ENCODE results near the gene CYSRT1. TPM values are rescaled to one million over a fixed set of nuclear protein-coding genes. Genes with fewer than 3 reads are reported as not detected.
A peak's percentile ranks its signal among the peaks of the same experiment; 100 is the strongest.
"Not testable (repeated sequence)": the region's sequence is repeated elsewhere in the genome, so short reads cannot be mapped to it uniquely, and the experiment has no call there.

CYSRT1 gene
- total and polyA plus RNA-seq, 2 experiments from 2014 or later, result 0.43 to 0.75 TPM

GRCh38 chr9:137254624-137255447 is 29.9 kb downstream of the CYSRT1 start, which contains the start of gene NELFB:
TSS of gene NELFB (plus strand) at chr9:137255327.
- Histone ChIP-seq H3F3A (ENCODE audit: insufficient read depth) (no peaks in the 10 kb centered on the region), H3K79me2 (ENCODE audit: insufficient read depth) (peaks cover 41% of the 10 kb centered on the region), H3K27me3 (replicated peaks; ENCODE audit: insufficient read depth) (no peaks in the 10 kb centered on the region), H3K4me3 (peak within 1 kb of the TSS; percentile 92), H2AFZ (peak within 1 kb of the TSS; percentile 96), H3K9me3 (ENCODE audit: low read depth) (no peaks in the 10 kb centered on the region), H3K27ac (0 out of 2 replicates have a peak within 1 kb of the TSS, but pooled peaks have one; percentile 28), H3K4me1 (ENCODE audit: insufficient read depth) (0 out of 2 replicates have a peak, but pooled peaks cover 3% of the 10 kb centered on the region), H3K36me3 (ENCODE audit: low read depth) (no peaks in the 10 kb centered on the region; the same call in 1 of the 2 replicates), H3K4me2 (ENCODE audit: unreplicated experiment) (peak within 1 kb of the TSS; percentile 88), H3K9ac (peak within 1 kb of the TSS; percentile 85), H3K9me2 (ENCODE audit: insufficient read depth) (no peaks in the 10 kb centered on the region), H4K20me1 (ENCODE audit: insufficient read depth) (no peaks in the 10 kb centered on the region)
- WGBS, 2 experiments (ENCODE audit: low coverage in 1 of 2, low lambda C conversion rate in 2 of 2, missing lambda C conversion rate in 2 of 2), result 1 to 3% methylated on average over 41 to 66 of the region's 105 CpGs
- no peak for TF ChIP-seq EZH2 (IDR thresholded peaks at IDR 0.05; ENCODE audit: insufficient read depth, poor library complexity, severe bottlenecking)
- TF ChIP-seq EZH2phosphoT487 (IDR thresholded peaks at IDR 0.05; ENCODE audit: insufficient read depth, low read depth), result no peak
- DNase-seq, result peak; percentile 90
- in situ Hi-C loops (cut with MboI), result no loop called here

- in situ Hi-C loops (cut with MboI), result no loop called here
- 0 out of 2 replicates have a peak, but pooled peaks cover 3% of the 10 kb centered on the region for H3K4me1 ChIP-seq (ENCODE audit: insufficient read depth)
- H2AFZ ChIP-seq, result peak overlapping the region; percentile 84
- no peaks in the 10 kb centered on the region for H3K27me3 ChIP-seq (replicated peaks; ENCODE audit: insufficient read depth)
- H3K9me2 ChIP-seq (ENCODE audit: insufficient read depth), result no peaks in the 10 kb centered on the region
- H3K36me3 ChIP-seq (ENCODE audit: low read depth), result no peaks in the 10 kb centered on the region; the same call in 1 of the 2 replicates
- DNase-seq, result peak; percentile 68
- H3K9me3 ChIP-seq (ENCODE audit: low read depth), result no peaks in the 10 kb centered on the region
- H3K4me3 ChIP-seq, result peak overlapping the region; percentile 92
- H3K9ac ChIP-seq, result peak overlapping the region; percentile 85
- no peak for TF ChIP-seq EZH2phosphoT487 (IDR thresholded peaks at IDR 0.05; ENCODE audit: insufficient read depth, low read depth)
- no peak for TF ChIP-seq EZH2 (IDR thresholded peaks at IDR 0.05; ENCODE audit: insufficient read depth, poor library complexity, severe bottlenecking)
- H4K20me1 ChIP-seq (ENCODE audit: insufficient read depth), result no peaks in the 10 kb centered on the region
- H3K4me2 ChIP-seq (ENCODE audit: unreplicated experiment), result peak overlapping the region; percentile 83
- no peaks in the 10 kb centered on the region for H3F3A ChIP-seq (ENCODE audit: insufficient read depth)
- 0 out of 2 replicates have a peak overlapping the region, but pooled peaks have one; percentile 28 for H3K27ac ChIP-seq
- 1 to 3% methylated on average over 24 to 51 of the region's 51 CpGs for WGBS, 2 experiments (ENCODE audit: low coverage in 1 of 2, low lambda C conversion rate in 2 of 2, missing lambda C conversion rate in 2 of 2)
- peaks cover 41% of the 10 kb centered on the region for H3K79me2 ChIP-seq (ENCODE audit: insufficient read depth)
Observed at GRCh38 chr9:137255448-137256114, 30.6 kb downstream of the CYSRT1 start.

- H3K9ac ChIP-seq, result peak overlapping the region; percentile 85
- TF ChIP-seq EZH2phosphoT487 (IDR thresholded peaks at IDR 0.05; ENCODE audit: insufficient read depth, low read depth) (no peak), EZH2 (IDR thresholded peaks at IDR 0.05; ENCODE audit: insufficient read depth, poor library complexity, severe bottlenecking) (no peak)
- H3K4me2 ChIP-seq (ENCODE audit: unreplicated experiment), result peak overlapping the region; percentile 83
- no peaks in the 10 kb centered on the region for H4K20me1 ChIP-seq (ENCODE audit: insufficient read depth)
- peaks cover 41% of the 10 kb centered on the region for H3K79me2 ChIP-seq (ENCODE audit: insufficient read depth)
- peak; percentile 30 for DNase-seq
- in situ Hi-C loops (cut with MboI), result no loop called here
- H2AFZ ChIP-seq, result no peak overlapping the region
- no peaks in the 10 kb centered on the region for H3K9me2 ChIP-seq (ENCODE audit: insufficient read depth)
- no peaks in the 10 kb centered on the region; the same call in 1 of the 2 replicates for H3K36me3 ChIP-seq (ENCODE audit: low read depth)
- no peaks in the 10 kb centered on the region for H3K27me3 ChIP-seq (replicated peaks; ENCODE audit: insufficient read depth)
- H3K27ac ChIP-seq, result no peak overlapping the region
- no peaks in the 10 kb centered on the region for H3K9me3 ChIP-seq (ENCODE audit: low read depth)
- no peaks in the 10 kb centered on the region for H3F3A ChIP-seq (ENCODE audit: insufficient read depth)
- WGBS, 2 experiments (ENCODE audit: low coverage in 1 of 2, low lambda C conversion rate in 2 of 2, missing lambda C conversion rate in 2 of 2), result 82 to 83% methylated on average over 15 of the region's 15 CpGs
- H3K4me3 ChIP-seq, result peak overlapping the region; percentile 92
- 0 out of 2 replicates have a peak, but pooled peaks cover 3% of the 10 kb centered on the region for H3K4me1 ChIP-seq (ENCODE audit: insufficient read depth)
Observed at GRCh38 chr9:137256362-137256761, 31.4 kb downstream of the CYSRT1 start.

GRCh38 chr9:137256856-137257255 is 31.9 kb downstream of the CYSRT1 start:
- Histone ChIP-seq H3K4me3 (peak overlapping the region; percentile 92), H3K36me3 (ENCODE audit: low read depth) (no peaks in the 10 kb centered on the region; the same call in 1 of the 2 replicates), H4K20me1 (ENCODE audit: insufficient read depth) (no peaks in the 10 kb centered on the region), H3F3A (ENCODE audit: insufficient read depth) (no peaks in the 10 kb centered on the region), H3K27ac (no peak overlapping the region), H3K9me2 (ENCODE audit: insufficient read depth) (no peaks in the 10 kb centered on the region), H2AFZ (no peak overlapping the region), H3K4me2 (ENCODE audit: unreplicated experiment) (peak overlapping the region; percentile 83), H3K27me3 (replicated peaks; ENCODE audit: insufficient read depth) (no peaks in the 10 kb centered on the region), H3K79me2 (ENCODE audit: insufficient read depth) (peaks cover 41% of the 10 kb centered on the region), H3K4me1 (ENCODE audit: insufficient read depth) (0 out of 2 replicates have a peak, but pooled peaks cover 3% of the 10 kb centered on the region), H3K9me3 (ENCODE audit: low read depth) (no peaks in the 10 kb centered on the region), H3K9ac (no peak overlapping the region)
- TF ChIP-seq EZH2 (IDR thresholded peaks at IDR 0.05; ENCODE audit: insufficient read depth, poor library complexity, severe bottlenecking) (no peak), EZH2phosphoT487 (IDR thresholded peaks at IDR 0.05; ENCODE audit: insufficient read depth, low read depth) (no peak)
- 93% methylated on average over 15 of the region's 15 CpGs for WGBS, 2 experiments (ENCODE audit: low coverage in 1 of 2, low lambda C conversion rate in 2 of 2, missing lambda C conversion rate in 2 of 2)
- in situ Hi-C loops (cut with MboI), result no loop called here
- no peak for DNase-seq

GRCh38 chr9:137262173-137262908 is 37.4 kb downstream of the CYSRT1 start:
- H3K9me2 ChIP-seq (ENCODE audit: insufficient read depth); H3K9me3 ChIP-seq (ENCODE audit: low read depth): not testable (repeated sequence)
- DNase-seq, result peak; percentile 41

More at GRCh38 chr9:137262173-137262908, 37.4 kb downstream of the CYSRT1 start:
- H3K36me3 ChIP-seq (ENCODE audit: low read depth); H3K4me2 ChIP-seq (ENCODE audit: unreplicated experiment); in situ Hi-C loops (cut with MboI); H3K27me3 ChIP-seq (replicated peaks; ENCODE audit: insufficient read depth); H2AFZ ChIP-seq; H3K9ac ChIP-seq; H3F3A ChIP-seq (ENCODE audit: insufficient read depth); H3K27ac ChIP-seq; H4K20me1 ChIP-seq (ENCODE audit: insufficient read depth); H3K4me1 ChIP-seq (ENCODE audit: insufficient read depth); H3K4me3 ChIP-seq: not testable (repeated sequence)
- 55 to 57% methylated on average over 12 to 15 of the region's 15 CpGs for WGBS, 2 experiments (ENCODE audit: low coverage in 1 of 2, low lambda C conversion rate in 2 of 2, missing lambda C conversion rate in 2 of 2)
- H3K79me2 ChIP-seq (ENCODE audit: insufficient read depth), result peaks cover 27% of the 10 kb centered on the region

Data from GM23248 (cell line).